Nucleus accumbens (tissue), 56 donors: Measurements from ENCODE around the gene DDX17.
"Not testable (repeated sequence)": the region's sequence is repeated elsewhere in the genome, so short reads cannot be mapped to it uniquely, and the experiment has no call there.

Experiments used
- DNase-seq, 56 donors: peaks; one replicate each; lab custom pipeline; 2025; lab: John Stamatoyannopoulos, UW

DDX17 gene

GRCh38 chr22:38494498-38494897 lies 11.6 kb downstream of the DDX17 start:
- no peak for DNase-seq

- DNase-seq = no peak
Observed at GRCh38 chr22:38491707-38492348, 14.3 kb downstream of the DDX17 start.

- peak in 17 of 56 donors; percentile 5 to 48 (median 18) for DNase-seq
Observed at GRCh38 chr22:38490915-38491314, 15.2 kb downstream of the DDX17 start.

- DNase-seq = no peak
Observed at GRCh38 chr22:38490475-38490874, 15.6 kb downstream of the DDX17 start.

GRCh38 chr22:38489561-38490145 lies 16.5 kb downstream of the DDX17 start:
- DNase-seq = no peak

GRCh38 chr22:38489142-38489541 lies 17.0 kb downstream of the DDX17 start:
- DNase-seq = no peak

- peak in 6 of 56 donors; percentile 6 to 28 (median 20) for DNase-seq
Observed at GRCh38 chr22:38487946-38488345, 18.2 kb downstream of the DDX17 start.

- no peak for DNase-seq
Observed at GRCh38 chr22:38485783-38486182, 20.3 kb downstream of the DDX17 start.

GRCh38 chr22:38484244-38484643 lies 21.9 kb downstream of the DDX17 start:
- DNase-seq = no peak

- DNase-seq = no peak
Observed at GRCh38 chr22:38482662-38483308, 23.3 kb downstream of the DDX17 start.

GRCh38 chr22:38481871-38482332 lies 24.2 kb downstream of the DDX17 start:
- DNase-seq = no peak

GRCh38 chr22:38481162-38481870 lies 24.8 kb downstream of the DDX17 start:
- DNase-seq = no peak

- no peak for DNase-seq
Observed at GRCh38 chr22:38479096-38479837, 26.8 kb downstream of the DDX17 start.

- DNase-seq = no peak
Observed at GRCh38 chr22:38477585-38477984, 28.5 kb downstream of the DDX17 start.

- DNase-seq = peak in 9 of 56 donors; percentile 25 to 56 (median 30)
Observed at GRCh38 chr22:38474003-38474607, 32.0 kb downstream of the DDX17 start.

GRCh38 chr22:38471237-38471636 lies 34.9 kb downstream of the DDX17 start:
- DNase-seq = no peak

GRCh38 chr22:38470179-38470578 lies 35.9 kb downstream of the DDX17 start:
- DNase-seq = not testable (repeated sequence)

GRCh38 chr22:38469306-38469781 lies 36.8 kb downstream of the DDX17 start:
- no peak for DNase-seq

GRCh38 chr22:38468443-38469305 lies 37.4 kb downstream of the DDX17 start:
- no peak for DNase-seq
